Activated CD8-positive, alpha-beta T cell treated with anti-CD3 and anti-CD28 coated beads for 36 hours (primary cell): ENCODE measurements around the gene LIN28A. TPM values are rescaled to one million over a fixed set of nuclear protein-coding genes. Genes with fewer than 3 reads are reported as not detected.

Experiments
- ATAC-seq: fragments of 200-7000 bp; cut with Tn5 transposase; one replicate; pipeline ENCODE4 v1.10.0; 2021; ENCODE audit warnings: mild to moderate bottlenecking, moderate library complexity
- CTCF ChIA-PET: fragments of 350-600 bp; sonication (Branson Sonifier 250); formaldehyde crosslinking; loops from one replicate; lab custom pipeline; 2021; ENCODE audit warnings: antibody characterized with exemption; lab: Charles Lee
- POLR2A ChIA-PET: fragments of 350-600 bp; sonication (Branson Sonifier 250); formaldehyde crosslinking; loops from one replicate; lab custom pipeline; 2021; ENCODE audit warnings: antibody characterized with exemption; lab: Charles Lee
- DNase-seq: peaks from one replicate; pipeline ENCODE4 v3.0.0-alpha.2; 2020
- H3K27ac Mint-ChIP-seq: one replicate; pipeline ENCODE4 v1.8.0; 2021; ENCODE audit warnings: mild to moderate bottlenecking, mixed read lengths
- H3K27me3 Mint-ChIP-seq: one replicate; pipeline ENCODE4 v1.8.0; 2021; ENCODE audit warnings: mixed read lengths
- H3K36me3 Mint-ChIP-seq: one replicate; pipeline ENCODE4 v1.8.0; 2021; ENCODE audit warnings: low read depth, mixed read lengths
- H3K4me1 Mint-ChIP-seq: one replicate; pipeline ENCODE4 v1.8.0; 2021; ENCODE audit warnings: low read depth, mixed read lengths
- H3K4me3 Mint-ChIP-seq: one replicate; pipeline ENCODE4 v1.8.0; 2021; ENCODE audit warnings: mild to moderate bottlenecking, moderate library complexity, mixed read lengths
- H3K9me3 Mint-ChIP-seq: one replicate; pipeline ENCODE4 v1.8.0; 2021; ENCODE audit warnings: mixed read lengths
- intact Hi-C: fragments of 100-400 bp; cut with micrococcal nuclease; formaldehyde crosslinking; loops from one replicate; pipeline ENCODE4 v1.10.0; 2022
- total RNA-seq, 2 experiments: library from RNA; stranded (reverse); gene quantifications; one replicate each; pipeline ENCODE4 v1.2.3, GENCODE V29; 2021
- TF ChIP-seq, protein P1 (sequence below): fragments of 200-600 bp; IDR thresholded peaks from one replicate; pipeline ENCODE4 v1.8.0; 2022; ENCODE audit warnings: antibody characterized with exemption, mild to moderate bottlenecking

Gene LIN28A
- total RNA-seq, 2 experiments from 2014 or later: not detected

DNA sequence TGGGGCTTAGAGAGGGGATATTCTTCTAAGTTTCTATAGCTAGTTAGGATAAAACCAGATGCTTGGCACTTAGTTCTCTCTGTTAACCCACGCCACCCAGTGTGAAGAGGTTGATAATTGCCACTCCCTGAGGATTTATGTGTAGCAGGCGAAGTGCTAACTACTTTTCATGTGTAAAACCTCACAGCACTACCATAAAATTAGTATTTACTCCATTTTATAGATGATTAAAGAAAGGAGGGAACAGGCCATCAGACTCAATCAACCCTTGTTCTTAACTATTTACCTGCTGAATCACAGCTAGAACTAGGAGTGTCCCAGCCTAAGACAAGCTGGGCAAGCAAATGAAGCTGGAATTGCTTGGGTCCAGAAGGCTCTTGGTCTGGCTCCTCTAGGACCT lies 8.9 kb downstream of the LIN28A start:
- Mint-ChIP-seq H3K4me1 (no peaks in the 10 kb centered on the region), H3K36me3 (no peaks in the 10 kb centered on the region), H3K9me3 (no peaks in the 10 kb centered on the region), H3K27ac (no peak overlapping the region), H3K4me3 (no peak overlapping the region), H3K27me3 (peaks cover 9% of the 10 kb centered on the region)
- CTCF ChIA-PET: interaction anchor here (0.7 to 2.1 kb wide), 7 partner anchors 9 to 250 kb away, joined by 3 to 6 read pairs (median 3); partner anchors contain the start of genes LIN28A and ZNF593
- intact Hi-C loops: no loop called here
- ATAC-seq (no peak), DNase-seq (no peak)
- TF ChIP-seq, protein P1, sequence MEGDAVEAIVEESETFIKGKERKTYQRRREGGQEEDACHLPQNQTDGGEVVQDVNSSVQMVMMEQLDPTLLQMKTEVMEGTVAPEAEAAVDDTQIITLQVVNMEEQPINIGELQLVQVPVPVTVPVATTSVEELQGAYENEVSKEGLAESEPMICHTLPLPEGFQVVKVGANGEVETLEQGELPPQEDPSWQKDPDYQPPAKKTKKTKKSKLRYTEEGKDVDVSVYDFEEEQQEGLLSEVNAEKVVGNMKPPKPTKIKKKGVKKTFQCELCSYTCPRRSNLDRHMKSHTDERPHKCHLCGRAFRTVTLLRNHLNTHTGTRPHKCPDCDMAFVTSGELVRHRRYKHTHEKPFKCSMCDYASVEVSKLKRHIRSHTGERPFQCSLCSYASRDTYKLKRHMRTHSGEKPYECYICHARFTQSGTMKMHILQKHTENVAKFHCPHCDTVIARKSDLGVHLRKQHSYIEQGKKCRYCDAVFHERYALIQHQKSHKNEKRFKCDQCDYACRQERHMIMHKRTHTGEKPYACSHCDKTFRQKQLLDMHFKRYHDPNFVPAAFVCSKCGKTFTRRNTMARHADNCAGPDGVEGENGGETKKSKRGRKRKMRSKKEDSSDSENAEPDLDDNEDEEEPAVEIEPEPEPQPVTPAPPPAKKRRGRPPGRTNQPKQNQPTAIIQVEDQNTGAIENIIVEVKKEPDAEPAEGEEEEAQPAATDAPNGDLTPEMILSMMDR: no peak
- POLR2A ChIA-PET: interaction anchor here (0.8 to 1.1 kb wide), 3 partner anchors 41 to 316 kb away, joined by 3 to 4 read pairs (median 3); no protein-coding TSS in a partner anchor

DNA sequence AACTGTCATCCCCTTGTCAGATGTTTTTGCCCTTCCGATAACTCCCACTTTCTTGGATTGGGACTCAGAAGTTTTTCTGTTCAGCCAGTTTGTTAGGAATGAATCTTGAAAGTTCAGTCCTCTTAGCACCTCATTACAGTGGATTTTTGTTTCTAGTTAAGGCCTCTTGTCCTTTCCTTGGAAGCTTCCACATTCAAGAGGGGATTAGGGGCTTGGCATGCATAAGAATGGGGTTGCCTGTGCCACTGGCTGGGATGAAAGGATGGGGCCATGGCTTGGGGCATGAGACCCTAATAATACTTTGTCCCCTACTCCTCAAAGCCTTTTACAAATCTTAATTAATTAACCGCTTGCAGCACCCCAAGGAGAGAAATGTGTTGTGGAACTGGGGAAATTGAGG lies 19.1 kb downstream of the LIN28A start:
- Mint-ChIP-seq H3K27me3 (peaks cover 3% of the 10 kb centered on the region), H3K4me1 (peaks cover 19% of the 10 kb centered on the region), H3K36me3 (peaks cover 8% of the 10 kb centered on the region), H3K9me3 (no peaks in the 10 kb centered on the region), H3K27ac (no peak overlapping the region), H3K4me3 (no peak overlapping the region)
- POLR2A ChIA-PET: interaction anchor here (0.7 to 1.1 kb wide), 2 partner anchors 14 to 49 kb away, joined by 3 read pairs; no protein-coding TSS in a partner anchor
- intact Hi-C loops: no loop called here
- CTCF ChIA-PET: interaction anchor here (1.5 to 6.6 kb wide), 2 partner anchors 13 to 108 kb away, joined by 4 to 61 read pairs; no protein-coding TSS in a partner anchor
- TF ChIP-seq, protein P1: no peak
- DNase-seq (no peak), ATAC-seq (no peak)

DNA sequence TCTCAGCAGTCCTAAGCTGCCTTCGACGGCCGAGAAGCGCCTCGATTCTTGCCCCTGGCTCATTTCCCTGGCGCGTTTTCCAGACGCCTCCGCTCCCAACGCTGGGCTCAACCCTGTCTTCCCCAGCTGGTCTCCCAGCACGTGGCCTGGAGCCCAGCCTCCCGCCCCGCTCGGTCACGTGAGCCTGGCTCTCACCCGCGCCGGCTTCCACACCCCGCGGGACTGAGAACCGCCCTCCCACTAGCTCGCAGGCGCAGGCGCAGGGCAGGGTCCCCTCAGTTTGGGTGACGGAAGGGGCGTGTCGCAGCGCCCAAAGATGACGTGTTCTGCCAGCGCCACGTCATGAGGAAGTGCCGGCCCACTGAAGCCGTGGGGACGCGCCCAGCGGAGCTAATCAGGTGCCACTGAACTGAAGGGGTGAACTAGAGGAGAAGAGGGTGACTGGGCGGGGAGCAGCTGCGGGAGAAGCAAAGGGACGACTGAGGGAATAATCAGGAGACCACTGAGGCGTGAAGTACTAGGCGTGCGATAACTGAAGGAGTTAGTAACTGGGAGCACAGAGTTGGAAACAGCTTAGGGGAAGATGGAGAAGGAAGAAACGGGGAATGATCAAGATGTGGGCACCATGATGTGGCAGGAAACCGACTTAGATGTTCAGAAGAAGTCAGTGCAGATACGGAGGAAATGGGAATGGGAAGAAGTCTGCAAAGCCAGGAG lies 21.5 kb downstream of the LIN28A start, which contains the start of gene DHDDS:
TSS of gene DHDDS (plus strand) at position 343 of the 717 bp plus-strand sequence. CDS start 625 bp downstream, outside the sequence.
- Mint-ChIP-seq H3K27ac (peak within 1 kb of the TSS; percentile 88), H3K4me1 (peaks cover 19% of the 10 kb centered on the region), H3K4me3 (peak within 1 kb of the TSS; percentile 91), H3K27me3 (peaks cover 1% of the 10 kb centered on the region), H3K9me3 (no peaks in the 10 kb centered on the region), H3K36me3 (peaks cover 8% of the 10 kb centered on the region)
- TF ChIP-seq, protein P1: no peak
- ATAC-seq (peak; percentile 98), DNase-seq (peak; percentile 98)
- ChIA-PET CTCF (interaction anchor here (0.8 to 6.1 kb wide), 8 partner anchors 16 to 262 kb away, joined by 3 to 56 read pairs (median 5); partner anchors contain the start of genes CEP85 and ZNF593), POLR2A (interaction anchor here (0.6 to 1.8 kb wide), 12 partner anchors 9 to 541 kb away, joined by 3 to 9 read pairs (median 3); partner anchors contain the start of gene HMGN2)
- intact Hi-C loops: no loop called here

DNA sequence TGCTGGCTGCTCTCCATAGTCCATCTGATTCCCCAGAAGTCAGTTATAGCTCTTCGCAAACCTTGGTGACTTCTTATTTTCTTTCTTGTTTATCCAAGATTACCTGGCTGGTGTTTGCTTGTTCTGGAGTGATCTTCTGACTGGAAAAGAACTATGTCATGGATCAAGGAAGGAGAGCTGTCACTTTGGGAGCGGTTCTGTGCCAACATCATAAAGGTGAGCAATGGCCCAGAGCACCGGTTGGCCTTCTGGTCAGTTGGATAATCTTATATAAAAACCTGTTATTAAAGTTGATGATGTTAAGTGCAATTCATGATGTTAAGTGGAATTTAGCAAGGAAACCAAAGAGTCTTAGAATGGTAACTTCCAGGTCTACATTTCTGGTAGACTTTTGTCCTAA lies 22.2 kb downstream of the LIN28A start:
- Mint-ChIP-seq H3K36me3 (peaks cover 8% of the 10 kb centered on the region), H3K27me3 (peaks cover 1% of the 10 kb centered on the region), H3K4me1 (peaks cover 19% of the 10 kb centered on the region), H3K9me3 (no peaks in the 10 kb centered on the region), H3K27ac (peak overlapping the region; percentile 88), H3K4me3 (peak overlapping the region; percentile 91)
- TF ChIP-seq, protein P1: no peak
- ATAC-seq (no peak), DNase-seq (no peak)
- POLR2A ChIA-PET: interaction anchor here (0.6 to 1.8 kb wide), 6 partner anchors 9 to 111 kb away, joined by 3 to 9 read pairs (median 4); partner anchors contain the start of gene HMGN2
- CTCF ChIA-PET: interaction anchor here (0.9 to 6.1 kb wide), 6 partner anchors 16 to 263 kb away, joined by 3 to 56 read pairs (median 5); partner anchors contain the start of genes CEP85 and ZNF593
- intact Hi-C loops: no loop called here
